HepG2 (cell line): ENCODE results near the gene PKP4. TPM values are rescaled to one million over a fixed set of nuclear protein-coding genes. Genes with fewer than 3 reads are reported as not detected.

Source experiments
- BRCA1 ChIP-seq: sonication (generic); formaldehyde crosslinking; IDR thresholded peaks from 2 replicates; pipeline ENCODE4 v1.4.0; 2020; ENCODE audit warnings: missing genetic modification reagents
- DPF2 ChIP-seq: sonication (generic); formaldehyde crosslinking; IDR thresholded peaks from 2 replicates; pipeline ENCODE4 v1.4.0; 2020; ENCODE audit warnings: mild to moderate bottlenecking, low read depth, missing genetic modification reagents, borderline replicate concordance
- HOXA3 ChIP-seq: sonication (generic); formaldehyde crosslinking; IDR thresholded peaks from 2 replicates; pipeline ENCODE4 v1.5.0; 2020; ENCODE audit warnings: missing genetic modification reagents
- PRMT3 ChIP-seq: sonication (generic); formaldehyde crosslinking; IDR thresholded peaks from 2 replicates; pipeline ENCODE4 v1.8.1; 2022; ENCODE audit warnings: low read depth, mild to moderate bottlenecking, moderate library complexity, missing genetic modification reagents, borderline replicate concordance
- REPIN1 ChIP-seq: sonication (generic); formaldehyde crosslinking; IDR thresholded peaks from 2 replicates; pipeline ENCODE4 v1.8.0; 2022; ENCODE audit warnings: missing genetic modification reagents, low read depth, mild to moderate bottlenecking, borderline replicate concordance
- REST ChIP-seq, 2 experiments: IDR thresholded peaks; 2 replicates each; pipeline ENCODE4 v1.6.1; 2011 to 2012; ENCODE audit warnings: low read length in 2 of 2, borderline replicate concordance in 1 of 2, low read depth in 1 of 2, mild to moderate bottlenecking in 1 of 2, moderate library complexity in 1 of 2
- SAFB2 ChIP-seq: sonication (generic); formaldehyde crosslinking; IDR thresholded peaks from 2 replicates; pipeline ENCODE4 v1.5.1; 2020; ENCODE audit warnings: missing genetic modification reagents, low read depth, mild to moderate bottlenecking, borderline replicate concordance
- SALL2 ChIP-seq: sonication (generic); formaldehyde crosslinking; IDR thresholded peaks from 2 replicates; pipeline ENCODE4 v1.8.1; 2023; ENCODE audit warnings: mild to moderate bottlenecking, missing genetic modification reagents, inconsistent platforms
- TEF ChIP-seq: sonication (generic); formaldehyde crosslinking; IDR thresholded peaks from 2 replicates; pipeline ENCODE4 v1.5.0; 2020; ENCODE audit warnings: missing genetic modification reagents
- YEATS2 ChIP-seq: sonication (generic); formaldehyde crosslinking; IDR thresholded peaks from 2 replicates; pipeline ENCODE4 v1.4.0; 2020; ENCODE audit warnings: missing genetic modification reagents, borderline replicate concordance
- ZBTB37 ChIP-seq: sonication (generic); formaldehyde crosslinking; IDR thresholded peaks from 2 replicates; pipeline ENCODE4 v1.4.0; 2020; ENCODE audit warnings: mild to moderate bottlenecking, missing genetic modification reagents
- ZNF230 ChIP-seq: sonication (generic); formaldehyde crosslinking; IDR thresholded peaks from 2 replicates; pipeline ENCODE4 v1.4.0; 2020; ENCODE audit warnings: mild to moderate bottlenecking, missing genetic modification reagents
- ZNF282 ChIP-seq: fragments of 450-650 bp; IDR thresholded peaks from 2 replicates; pipeline ENCODE4 v1.6.1; 2018; ENCODE audit not compliant: partially characterized antibody
- ZNF30 ChIP-seq: sonication (generic); formaldehyde crosslinking; IDR thresholded peaks from 2 replicates; pipeline ENCODE4 v1.5.0; 2020; ENCODE audit warnings: mild to moderate bottlenecking, missing genetic modification reagents
- ZNF432 ChIP-seq: sonication (generic); formaldehyde crosslinking; IDR thresholded peaks from 2 replicates; pipeline ENCODE4 v1.5.0; 2020; ENCODE audit warnings: missing genetic modification reagents, mild to moderate bottlenecking, borderline replicate concordance
- ZNF562 ChIP-seq: sonication (generic); formaldehyde crosslinking; IDR thresholded peaks from 2 replicates; pipeline ENCODE4 v1.8.0; 2022; ENCODE audit warnings: missing genetic modification reagents, borderline replicate concordance
- ZNF713 ChIP-seq: sonication (generic); formaldehyde crosslinking; IDR thresholded peaks from 2 replicates; pipeline ENCODE4 v1.4.0; 2020; ENCODE audit warnings: mild to moderate bottlenecking, missing genetic modification reagents
- ZNF777 ChIP-seq: sonication (generic); formaldehyde crosslinking; IDR thresholded peaks from 2 replicates; pipeline ENCODE4 v1.4.0; 2020; ENCODE audit warnings: missing genetic modification reagents
- ZNF788 ChIP-seq: sonication (generic); formaldehyde crosslinking; IDR thresholded peaks from 2 replicates; pipeline ENCODE4 v1.5.0; 2020; ENCODE audit warnings: mild to moderate bottlenecking, missing genetic modification reagents, borderline replicate concordance
- ZSCAN20 ChIP-seq: sonication (generic); formaldehyde crosslinking; IDR thresholded peaks from 2 replicates; pipeline ENCODE4 v1.4.0; 2020; ENCODE audit warnings: missing genetic modification reagents, mild to moderate bottlenecking, borderline replicate concordance
- ZXDC ChIP-seq: sonication (generic); formaldehyde crosslinking; IDR thresholded peaks from 2 replicates; pipeline ENCODE4 v1.5.0; 2020; ENCODE audit warnings: mild to moderate bottlenecking, missing genetic modification reagents
- polyA plus RNA-seq, 8 experiments: library from polyadenylated mRNA; depleted of rRNA in 3 of 8; stranded (reverse) in 7 of 8; unstranded in 1 of 8; fragments of >200 nt; fragmentation: Illumina TruSeq in 4 of 8; extraction: Trizol in 4 of 8; gene quantifications; 2 replicates each; pipeline versions ENCODE4 v1.2.1 to v1.2.3, GENCODE V29; 2011 to 2016; ENCODE audit warnings: low read depth in 4 of 8, missing spikeins in 1 of 8, mixed read lengths in 1 of 8; ENCODE audit not compliant: insufficient read depth in 1 of 8
- total RNA-seq, 5 experiments: library from RNA; depleted of rRNA; stranded (reverse); fragments of >200 nt; fragmentation: Illumina TruSeq; extraction: Trizol; gene quantifications; 2 replicates each; pipeline ENCODE4 v1.2.3, GENCODE V29; 2016; ENCODE audit warnings: low read depth in 1 of 5

Gene PKP4
- total and polyA plus RNA-seq, 2 of the 13 experiments (the other 11 are each of a cell fraction or from before 2014, with no cell fraction given), result 80.9 to 90.5 TPM

- TF ChIP-seq ZNF713 (CRISPR knock-in tag) (no peak), REPIN1 (CRISPR knock-in tag) (no peak), ZNF230 (no peak), ZNF777 (CRISPR knock-in tag) (no peak), ZNF562 (CRISPR knock-in tag) (no peak), BRCA1 (CRISPR knock-in tag) (no peak), ZBTB37 (CRISPR knock-in tag) (no peak; the same call in 1 of the 2 replicates), SALL2 (CRISPR knock-in tag) (no peak), PRMT3 (CRISPR knock-in tag) (no peak), ZSCAN20 (CRISPR knock-in tag) (no peak), ZNF788 (0 out of 2 replicates have a peak, but pooled peaks have one; percentile 21), ZNF282 (no peak), DPF2 (no peak), SAFB2 (CRISPR knock-in tag) (no peak), TEF (CRISPR knock-in tag) (no peak), ZNF432 (no peak), HOXA3 (CRISPR knock-in tag) (no peak), YEATS2 (CRISPR knock-in tag) (no peak), REST (IDR thresholded peaks at IDR 0.05; ENCODE audit: borderline replicate concordance in 1 of 2, low read depth in 1 of 2, low read length in 2 of 2) (no peak), ZNF30 (CRISPR knock-in tag) (no peak), ZXDC (CRISPR knock-in tag) (no peak)
These were observed 267.4 kb downstream of the PKP4 start (continued) for GRCh38 chr2:158723921-158724802.
